ENCODE results near the gene PPFIA1.
"Not testable (repeated sequence)": the region's sequence is repeated elsewhere in the genome, so short reads cannot be mapped to it uniquely, and the experiment has no call there.

The PPFIA1 gene

DNA sequence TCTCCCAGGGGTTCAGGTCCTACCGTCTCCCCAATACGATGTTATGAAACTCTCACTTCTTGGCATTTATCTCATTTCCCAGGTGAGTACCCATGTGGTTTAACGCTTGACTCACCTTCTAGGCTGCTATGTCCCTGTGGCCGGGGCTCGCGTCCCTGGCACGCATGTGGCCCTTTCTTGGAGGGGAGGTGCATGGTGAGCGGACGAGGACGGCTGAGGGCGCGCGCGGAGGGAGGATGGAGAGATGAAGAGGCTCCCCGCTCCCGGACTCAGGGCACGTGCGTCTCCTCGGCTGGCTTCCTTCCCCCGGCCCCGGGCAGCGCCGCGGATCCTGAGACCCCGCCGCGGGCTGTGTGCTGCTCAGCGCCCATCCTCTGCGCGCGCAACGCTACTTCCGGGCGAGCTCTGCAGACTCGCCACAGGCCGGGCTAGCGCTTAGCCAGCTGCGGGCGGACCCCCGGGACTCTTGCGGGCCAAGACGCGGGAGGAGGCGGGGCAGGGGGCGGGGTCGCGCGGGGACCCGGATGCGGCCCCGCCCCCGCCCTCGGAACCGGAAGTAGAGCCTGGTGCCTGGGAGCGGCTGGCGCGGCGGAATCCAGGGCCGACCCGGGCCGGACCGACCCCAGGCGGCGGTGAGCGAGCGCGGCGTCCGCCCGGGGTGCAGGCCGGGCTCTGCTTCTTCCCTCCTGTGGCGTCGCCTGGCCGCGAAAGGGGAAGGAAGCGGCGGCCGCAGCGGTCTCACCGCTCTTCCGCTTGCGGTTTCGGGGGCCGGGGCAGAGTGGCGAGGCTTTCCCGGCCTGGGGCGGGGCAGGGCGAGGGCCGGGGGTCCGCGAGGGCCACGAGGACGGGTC is 127.7 kb downstream of the PPFIA1 start, which contains the start of gene CTTN:
CTTN (plus strand) TSS at position 547 of the 851 bp plus-strand sequence. CDS start 8,769 bp downstream, outside the sequence.
- DNase-seq = peak; percentile 88

DNA sequence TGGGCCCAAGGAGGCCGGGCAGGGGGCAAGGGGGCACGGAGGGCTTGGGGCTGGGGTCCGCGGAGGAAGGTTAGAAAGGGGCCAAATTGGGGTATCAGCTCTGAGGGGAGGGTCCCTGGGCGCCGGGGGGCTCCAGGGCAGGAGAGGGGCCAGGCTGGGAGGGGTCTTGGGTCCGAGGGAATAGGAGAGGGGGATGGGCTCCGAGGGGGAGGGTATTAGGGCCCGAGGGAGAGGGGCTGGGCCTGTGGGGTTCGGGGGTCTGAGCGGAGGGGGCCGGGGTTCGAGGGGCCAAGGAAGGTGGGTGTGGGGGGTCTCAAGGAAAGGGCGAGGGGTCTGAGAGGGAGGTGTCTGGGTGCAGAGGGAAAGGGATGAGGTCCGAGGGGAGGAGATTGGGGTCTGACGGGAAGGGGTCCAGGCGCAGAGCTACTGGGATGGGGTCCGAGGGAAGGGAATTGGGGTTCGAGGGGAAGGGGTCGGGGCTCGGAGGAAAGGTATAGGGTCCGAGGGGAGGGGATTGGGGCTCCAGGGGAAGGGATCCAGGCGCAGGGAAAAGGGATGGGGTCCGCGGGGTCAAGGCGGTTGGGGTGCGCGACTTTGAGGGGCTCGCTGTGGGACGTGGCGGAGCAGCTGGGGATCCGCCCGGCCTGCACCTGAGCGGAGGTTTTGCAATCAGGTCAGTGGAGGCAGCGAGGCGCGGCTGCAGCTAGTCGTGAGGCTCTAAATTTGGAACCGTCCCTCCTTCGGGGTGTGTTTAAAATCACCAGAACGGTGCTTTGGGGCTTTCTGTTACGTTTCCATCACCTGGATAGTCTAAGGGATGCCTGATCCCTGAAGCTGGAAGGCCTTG is 128.6 kb downstream of the PPFIA1 start:
- DNase-seq = no peak

- DNase-seq = no peak
Measured at GRCh38 chr11:70399681-70400112, 129.2 kb downstream of the PPFIA1 start.

GRCh38 chr11:70400643-70401042 is 130.2 kb downstream of the PPFIA1 start:
- DNase-seq = no peak

DNA sequence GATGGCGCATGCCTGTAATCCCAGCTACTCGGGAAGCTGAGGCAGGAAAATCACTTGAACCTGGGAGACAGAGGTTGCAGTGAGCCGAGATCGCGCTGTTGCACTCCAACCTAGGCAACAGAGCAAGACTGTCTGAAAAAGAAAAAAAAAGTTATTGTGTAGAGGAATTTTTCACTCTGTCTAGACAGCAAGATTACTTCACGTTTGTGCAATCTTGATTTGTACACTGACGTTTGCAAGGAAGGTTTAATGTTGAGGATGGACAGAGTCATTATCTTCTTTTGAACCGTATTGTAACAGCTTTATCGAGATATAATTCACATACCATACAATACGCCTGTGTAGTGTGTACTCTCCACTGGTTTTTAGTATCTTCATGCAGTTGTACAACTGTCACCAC is 131.5 kb downstream of the PPFIA1 start:
- DNase-seq = no peak

- DNase-seq = no peak
Measured at GRCh38 chr11:70402685-70403084, 132.2 kb downstream of the PPFIA1 start.

- no peak for DNase-seq
Measured at GRCh38 chr11:70404244-70404643, 133.8 kb downstream of the PPFIA1 start.

DNA sequence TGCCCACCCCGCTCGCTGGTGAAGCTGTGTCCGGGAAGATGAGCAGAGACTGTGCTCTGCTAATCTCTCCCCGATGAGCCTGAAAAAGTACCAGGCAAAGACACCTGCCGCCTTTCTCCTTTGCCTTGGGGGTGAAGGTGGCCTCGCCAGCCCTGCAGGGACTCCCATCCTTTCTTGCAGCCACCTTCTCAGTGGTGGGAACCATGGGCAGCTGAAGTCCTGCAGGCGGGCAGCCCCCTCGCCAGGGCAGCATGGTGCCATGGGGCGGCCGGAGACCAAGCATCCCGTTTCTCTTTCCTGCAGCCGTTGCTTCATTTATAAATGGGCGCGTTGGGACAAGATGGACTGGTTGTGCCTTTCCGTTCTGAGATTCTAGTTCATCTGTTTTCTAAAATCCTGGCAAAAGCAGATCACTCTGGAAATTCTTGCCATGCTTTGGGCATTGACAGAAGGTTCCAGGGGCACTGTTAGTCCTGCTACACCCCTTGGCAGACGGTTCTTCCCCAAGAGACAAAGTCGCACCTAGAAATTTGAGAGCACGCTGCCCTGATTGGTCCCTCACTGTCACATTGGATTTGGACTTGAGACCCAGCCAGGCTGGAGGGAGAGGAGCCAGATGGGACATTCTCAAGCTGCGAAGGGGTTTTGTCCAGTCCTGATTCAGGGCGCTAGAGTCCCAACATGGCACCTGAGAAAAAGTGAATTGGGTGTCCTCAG is 135.3 kb downstream of the PPFIA1 start:
- no peak for DNase-seq

GRCh38 chr11:70407121-70407520 is 136.6 kb downstream of the PPFIA1 start:
- DNase-seq = no peak

DNA sequence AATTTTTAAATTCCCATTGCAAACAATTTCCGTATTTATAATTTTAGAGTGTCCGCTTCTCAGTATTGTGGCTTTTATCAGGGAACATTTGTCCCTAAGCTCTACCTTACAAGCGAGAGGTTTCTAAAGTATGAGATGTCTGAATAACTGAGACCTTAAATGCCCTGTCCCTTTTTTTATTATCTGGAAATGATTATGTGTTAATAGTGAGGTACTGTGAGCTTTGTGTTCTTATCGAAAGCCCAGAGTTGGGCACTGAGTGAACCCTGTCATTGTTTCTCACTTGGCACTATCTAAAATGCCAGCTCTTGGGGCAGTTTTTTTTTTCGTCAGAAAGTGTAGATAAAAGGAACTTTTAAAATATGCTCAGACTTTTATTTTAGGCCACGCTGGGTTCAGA is 137.3 kb downstream of the PPFIA1 start:
- DNase-seq = no peak

- not testable (repeated sequence) for DNase-seq
Measured at GRCh38 chr11:70408326-70408725, 137.8 kb downstream of the PPFIA1 start.

- DNase-seq = no peak
Measured at GRCh38 chr11:70409437-70409836, 138.9 kb downstream of the PPFIA1 start.

DNA sequence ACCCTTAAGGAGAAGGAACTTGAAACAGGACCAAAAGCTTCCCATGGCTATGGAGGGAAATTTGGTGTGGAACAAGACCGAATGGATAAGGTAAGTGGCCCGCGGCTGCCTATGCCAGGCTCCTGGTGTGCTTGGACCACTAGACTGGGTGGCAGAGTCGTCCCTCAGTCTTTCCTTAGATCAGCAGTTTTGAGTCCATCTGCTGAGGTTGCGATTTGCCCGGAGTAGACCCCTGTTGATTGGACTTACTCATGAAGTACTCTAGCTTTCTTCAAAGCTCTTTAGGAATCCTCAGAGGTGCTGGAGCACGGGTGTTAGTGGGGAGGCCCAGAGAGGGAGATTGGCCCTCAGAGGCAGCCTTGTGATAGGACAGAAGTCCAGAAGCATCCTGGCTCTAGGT is 139.4 kb downstream of the PPFIA1 start:
- DNase-seq = no peak

DNA sequence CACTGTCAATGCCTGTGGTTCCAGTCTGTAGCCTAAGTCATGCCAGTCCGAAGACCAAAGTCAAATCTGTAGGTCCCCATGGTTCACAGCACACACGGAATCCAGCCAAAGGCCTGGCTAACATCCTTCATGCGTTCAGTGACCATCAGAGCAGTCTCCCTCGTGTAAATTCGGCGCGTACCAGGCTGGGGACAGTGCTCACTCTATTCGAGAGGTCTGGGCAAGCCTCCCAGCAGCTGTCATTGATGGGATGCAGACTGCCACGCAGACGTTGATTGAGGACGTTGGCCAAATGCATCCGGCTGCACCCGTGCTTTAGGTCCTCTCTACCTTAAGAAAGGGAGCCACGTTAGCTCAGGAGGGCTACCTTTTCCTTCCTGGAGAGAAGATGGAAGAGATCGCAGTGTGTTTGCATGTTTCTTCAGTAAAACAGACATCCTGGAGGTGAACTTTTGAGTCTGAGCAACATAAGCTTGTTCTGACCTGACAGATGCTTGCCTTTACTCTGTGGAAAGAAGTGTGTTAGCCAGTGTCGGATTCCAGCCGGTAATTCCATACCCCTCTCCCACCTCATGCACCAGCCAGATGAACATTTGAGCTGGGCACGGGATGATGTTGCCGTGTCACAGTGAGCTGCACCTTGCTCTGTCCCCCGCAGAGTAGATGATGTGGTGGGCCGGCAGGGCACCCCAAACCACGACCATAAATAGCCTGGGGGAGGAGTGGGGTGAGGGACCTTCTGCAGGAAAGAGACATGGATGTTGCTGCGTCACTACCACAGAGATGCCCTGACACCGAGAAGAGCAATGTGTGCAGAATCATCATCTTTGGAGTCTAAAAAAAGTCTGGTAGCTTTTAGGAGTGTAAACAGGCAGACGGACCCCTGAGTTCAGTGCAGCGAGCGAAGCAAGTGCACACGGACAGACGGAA is 140.1 kb downstream of the PPFIA1 start:
- no peak for DNase-seq

DNA sequence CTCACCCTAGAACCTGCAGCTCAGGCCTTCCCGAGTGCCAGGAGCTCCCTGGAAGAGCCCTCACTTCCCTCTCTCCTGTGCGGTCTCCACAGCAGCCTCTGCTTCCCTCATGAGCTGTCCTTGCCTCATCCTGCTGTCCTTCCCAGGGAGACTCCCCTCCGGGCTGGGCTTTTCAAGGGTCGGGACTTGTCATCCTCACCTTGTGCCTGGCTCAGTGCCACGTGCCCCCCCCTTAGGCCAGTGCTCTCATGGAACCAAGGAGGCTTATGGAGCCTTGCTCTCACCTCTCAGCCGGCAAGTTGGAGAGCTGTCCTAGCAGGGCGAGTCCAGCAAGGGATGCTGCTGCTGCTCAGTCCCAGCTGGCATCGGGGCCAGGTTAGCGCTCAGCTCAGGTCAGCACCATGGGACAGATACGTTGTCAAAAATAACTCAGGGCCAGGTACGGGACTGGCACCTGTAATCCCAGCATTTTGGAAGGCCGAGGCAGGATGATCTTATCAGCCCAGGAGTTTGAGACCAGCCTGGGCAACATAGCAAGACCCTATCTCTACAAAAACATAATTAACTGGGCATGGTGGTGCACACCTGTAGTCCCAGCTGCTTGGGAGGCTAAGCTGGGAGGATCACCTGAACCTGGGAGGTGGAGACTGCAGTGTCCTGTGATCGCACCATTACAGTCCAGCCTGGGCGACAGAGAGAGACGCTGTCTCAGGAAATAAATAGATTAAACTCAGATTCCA is 141.4 kb downstream of the PPFIA1 start:
- DNase-seq = no peak

DNA sequence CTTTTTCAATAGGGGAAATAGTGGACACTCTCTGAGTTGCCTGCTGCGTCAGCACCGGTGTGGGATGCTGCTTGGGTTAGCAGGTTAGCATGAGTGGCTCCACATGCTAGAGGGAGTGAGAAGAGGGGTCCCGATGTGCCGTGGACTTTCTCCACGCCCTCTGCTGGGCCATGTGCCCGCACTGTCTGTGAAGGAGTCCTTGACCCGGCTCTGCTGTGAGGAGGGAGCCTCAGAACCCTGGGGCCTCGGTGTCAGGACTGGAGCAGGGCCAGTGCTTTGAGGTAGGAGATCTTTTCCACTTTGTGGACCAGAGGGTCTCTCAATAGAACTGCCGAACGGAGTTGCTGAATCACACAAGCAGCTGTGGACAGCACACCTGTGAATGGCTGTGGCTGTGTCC is 142.7 kb downstream of the PPFIA1 start:
- DNase-seq = no peak

DNA sequence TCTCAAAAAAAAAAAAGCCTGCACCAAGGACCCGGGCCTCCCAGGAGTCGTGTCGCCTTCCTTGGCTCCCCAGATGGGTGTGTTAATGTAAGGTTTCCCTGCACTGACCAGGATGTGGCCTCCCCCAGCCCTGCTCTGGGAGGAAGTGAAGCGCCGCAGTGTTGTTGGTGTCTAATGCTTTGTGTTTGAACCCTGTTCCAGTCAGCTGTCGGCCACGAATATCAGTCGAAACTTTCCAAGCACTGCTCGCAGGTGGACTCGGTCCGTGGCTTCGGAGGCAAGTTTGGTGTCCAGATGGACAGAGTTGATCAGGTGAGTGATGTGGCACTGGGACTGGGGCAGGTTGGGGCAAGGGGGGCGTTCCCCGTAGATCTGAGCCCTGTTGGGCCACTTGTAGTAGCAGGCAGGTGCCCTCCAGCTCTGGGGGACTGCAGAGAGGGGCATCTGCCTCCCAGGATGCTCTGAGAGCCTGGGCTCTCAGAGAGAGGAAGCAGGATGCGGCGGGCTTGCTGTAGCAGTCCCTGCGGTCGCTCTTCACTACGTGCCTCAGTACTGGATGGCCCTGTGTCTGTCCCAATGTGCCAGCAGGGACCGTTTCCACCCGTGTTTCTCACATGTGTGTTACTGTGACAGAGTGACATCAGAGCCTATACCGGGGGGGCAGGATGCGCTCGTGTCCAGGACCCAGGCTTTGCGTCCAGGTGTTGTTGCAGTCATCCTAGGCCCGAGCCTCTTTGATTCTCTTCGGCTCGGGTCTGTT is 144.0 kb downstream of the PPFIA1 start:
- no peak for DNase-seq

GRCh38 chr11:70415191-70415590 is 144.7 kb downstream of the PPFIA1 start:
- DNase-seq = no peak

DNA sequence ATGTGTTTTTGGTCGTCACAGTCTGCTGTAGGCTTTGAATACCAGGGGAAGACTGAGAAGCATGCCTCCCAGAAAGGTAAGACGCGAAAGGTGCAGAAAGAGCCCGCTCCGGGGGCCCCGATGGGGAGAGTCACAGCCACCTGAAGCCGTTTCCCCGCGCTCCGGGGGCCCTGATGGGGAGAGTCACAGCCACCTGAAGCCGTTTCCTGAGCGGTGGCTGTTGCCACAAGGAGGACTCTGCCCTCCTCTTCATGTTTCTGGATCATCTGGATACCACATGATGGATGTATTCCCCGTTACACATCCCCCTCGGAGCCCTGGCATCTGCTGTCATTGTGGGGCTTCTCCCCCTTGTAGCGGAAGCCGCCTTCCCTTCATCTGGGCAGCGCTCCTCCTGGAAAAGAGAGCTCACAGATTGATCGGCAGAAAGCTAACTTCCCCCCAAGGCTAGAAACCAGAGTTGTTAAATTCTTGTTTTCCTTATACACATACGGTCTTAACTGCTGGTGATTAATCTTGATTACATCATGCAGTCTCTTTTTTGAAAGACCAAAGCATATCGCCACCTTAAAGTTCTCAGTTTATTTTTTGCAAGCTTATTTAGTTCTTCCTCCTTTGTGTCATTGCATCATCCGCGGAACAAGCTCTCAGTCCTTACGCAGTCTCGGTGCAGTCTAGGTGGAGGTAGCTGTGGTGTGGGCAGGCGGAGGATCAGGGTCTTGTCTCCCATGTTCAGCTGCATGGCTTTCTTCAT is 145.3 kb downstream of the PPFIA1 start:
- no peak for DNase-seq

GRCh38 chr11:70416881-70417280 is 146.4 kb downstream of the PPFIA1 start:
- DNase-seq = no peak

Measured in NCI-H774 (cell line).